IMR-90 (cell line): ENCODE results near the gene LRP1B. TPM values are rescaled to one million over a fixed set of nuclear protein-coding genes. Genes with fewer than 3 reads are reported as not detected.

ENCODE experiments used
- ATAC-seq: fragments of 200-7000 bp; cut with Tn5 transposase; 2 replicates; pipeline ENCODE4 v1.9.1; 2020; ENCODE audit warnings: low read depth, mild to moderate bottlenecking, moderate library complexity
- BruUV-seq: library from RNA; stranded (reverse); fragments of 400-500 nt; replicated peaks from 2 replicates; lab custom pipeline; 2021; lab: Mats Ljungman, UMichigan
- CTCF ChIA-PET: fragments of 300-600 bp; formaldehyde crosslinking; extraction: SDS; loops from one replicate; lab custom pipeline; 2021; ENCODE audit warnings: antibody characterized with exemption; lab: Yijun Ruan, JAX
- POLR2A ChIA-PET: fragments of 300-600 bp; sonication (Branson Sonifier 250); formaldehyde crosslinking; loops from one replicate; lab custom pipeline; 2022; ENCODE audit warnings: antibody characterized with exemption; ENCODE audit not compliant: unreplicated experiment; lab: Charles Lee
- DNase-seq: peaks from one replicate; pipeline ENCODE4 v3.0.0; 2013
- H2AFZ ChIP-seq: replicated peaks from 2 replicates; pipeline ENCODE3; 2013; ENCODE audit warnings: low read length, mild to moderate bottlenecking; ENCODE audit not compliant: poor library complexity
- H2AK5ac ChIP-seq: 2 replicates; pipeline ENCODE4 v1.6.1; 2013; ENCODE audit warnings: low read depth, low read length, inconsistent platforms
- H2AK9ac ChIP-seq: replicated peaks from 2 replicates; pipeline ENCODE3; 2013; ENCODE audit warnings: mild to moderate bottlenecking, low read depth, low read length, moderate library complexity; ENCODE audit not compliant: poor library complexity
- H2BK120ac ChIP-seq: 2 replicates; pipeline ENCODE4 v1.6.1; 2013; ENCODE audit warnings: low read depth, low read length, inconsistent platforms
- H2BK15ac ChIP-seq: 3 replicates; pipeline ENCODE4 v1.6.1; 2013; ENCODE audit warnings: low read depth, low read length, inconsistent platforms
- H2BK20ac ChIP-seq: 2 replicates; pipeline ENCODE4 v1.6.1; 2013; ENCODE audit warnings: low read depth, mild to moderate bottlenecking, inconsistent platforms, low read length, moderate library complexity
- H2BK5ac ChIP-seq: 2 replicates; pipeline ENCODE4 v1.6.1; 2013; ENCODE audit warnings: mild to moderate bottlenecking, low read depth, low read length, inconsistent platforms; ENCODE audit not compliant: poor library complexity, severe bottlenecking
- H3K14ac ChIP-seq: replicated peaks from 2 replicates; pipeline ENCODE4 v1.6.1; 2013; ENCODE audit warnings: low read depth, low read length, inconsistent platforms
- H3K18ac ChIP-seq: 2 replicates; pipeline ENCODE4 v1.6.1; 2013; ENCODE audit warnings: low read depth, low read length, control low read depth
- H3K23ac ChIP-seq: 2 replicates; pipeline ENCODE4 v1.6.1; 2013; ENCODE audit warnings: low read depth, low read length, inconsistent platforms
- H3K27ac ChIP-seq: 2 replicates; pipeline ENCODE4 v1.5.1; 2013; ENCODE audit warnings: mild to moderate bottlenecking, control low read depth, low read length; ENCODE audit not compliant: insufficient read depth
- H3K27me3 ChIP-seq: 2 replicates; pipeline ENCODE4 v1.6.1; 2013; ENCODE audit warnings: low read length; ENCODE audit not compliant: control insufficient read depth, insufficient read depth
- H3K36me3 ChIP-seq: 2 replicates; pipeline ENCODE4 v1.6.1; 2013; ENCODE audit warnings: low read length, mixed read lengths; ENCODE audit not compliant: control insufficient read depth, insufficient read depth
- H3K4ac ChIP-seq: 2 replicates; pipeline ENCODE4 v1.6.1; 2013; ENCODE audit warnings: low read depth, low read length, inconsistent platforms
- H3K4me1 ChIP-seq: 2 replicates; pipeline ENCODE4 v1.6.1; 2013; ENCODE audit warnings: low read length, mixed read lengths; ENCODE audit not compliant: control insufficient read depth, insufficient read depth
- H3K4me2 ChIP-seq: 2 replicates; pipeline ENCODE4 v1.6.1; 2013; ENCODE audit warnings: low read depth, mild to moderate bottlenecking, control low read depth, low read length, moderate library complexity
- H3K4me3 ChIP-seq: 2 replicates; pipeline ENCODE4 v1.5.1; 2013; ENCODE audit warnings: low read depth, mild to moderate bottlenecking, control low read depth, low read length, moderate library complexity; ENCODE audit not compliant: insufficient read depth
- H3K56ac ChIP-seq: 2 replicates; pipeline ENCODE4 v1.6.1; 2013; ENCODE audit warnings: low read length, inconsistent platforms; ENCODE audit not compliant: insufficient read depth; ENCODE audit errors: extremely low read depth
- H3K79me1 ChIP-seq, 2 experiments: 2 replicates each; pipeline ENCODE4 v1.6.1; 2013; ENCODE audit warnings: low read length in 2 of 2, inconsistent platforms in 1 of 2, low read depth in 1 of 2
- H3K9ac ChIP-seq: 2 replicates; pipeline ENCODE4 v1.6.1; 2013; ENCODE audit warnings: low read depth, low read length, control low read depth
- H3K9me1 ChIP-seq: 2 replicates; pipeline ENCODE4 v1.6.1; 2013; ENCODE audit warnings: low read length, inconsistent platforms; ENCODE audit not compliant: insufficient read depth
- H3K9me3 ChIP-seq: 2 replicates; pipeline ENCODE4 v1.6.1; 2013; ENCODE audit warnings: low read length; ENCODE audit not compliant: control insufficient read depth, insufficient read depth
- H4K20me1 ChIP-seq: 2 replicates; pipeline ENCODE4 v1.6.1; 2013; ENCODE audit warnings: low read length, inconsistent platforms; ENCODE audit not compliant: insufficient read depth
- H4K5ac ChIP-seq: 2 replicates; pipeline ENCODE4 v1.6.1; 2013; ENCODE audit warnings: mild to moderate bottlenecking, low read depth, low read length, control low read depth
- H4K8ac ChIP-seq, 2 experiments: 2 replicates each; pipeline ENCODE4 v1.6.1; 2013; ENCODE audit warnings: low read depth in 2 of 2, low read length in 2 of 2, control low read depth in 1 of 2, inconsistent platforms in 1 of 2
- H4K91ac ChIP-seq: 2 replicates; pipeline ENCODE4 v1.6.1; 2013; ENCODE audit warnings: low read depth, low read length, inconsistent platforms; ENCODE audit not compliant: insufficient read depth
- CEBPB ChIP-seq: IDR thresholded peaks from 2 replicates; pipeline ENCODE4 v1.6.1; 2012; ENCODE audit warnings: low read depth, low read length, improper control_type of control experiment
- CHD1 ChIP-seq: IDR thresholded peaks from 2 replicates; pipeline ENCODE4 v1.6.1; 2012; ENCODE audit warnings: low read depth, low read length, improper control_type of control experiment
- FOS ChIP-seq: fragments of 150-350 bp; IDR thresholded peaks from 2 replicates; pipeline ENCODE4 v1.6.1; 2016; ENCODE audit warnings: low read depth, low read length
- MAZ ChIP-seq: IDR thresholded peaks from 2 replicates; pipeline ENCODE4 v1.6.1; 2012; ENCODE audit warnings: low read depth, mild to moderate bottlenecking, low read length, improper control_type of control experiment, moderate library complexity, borderline replicate concordance
- MXI1 ChIP-seq: IDR thresholded peaks from 2 replicates; pipeline ENCODE4 v1.6.1; 2012; ENCODE audit warnings: low read depth, mild to moderate bottlenecking, low read length, moderate library complexity, borderline replicate concordance
- RAD21 ChIP-seq: IDR thresholded peaks from 2 replicates; pipeline ENCODE4 v1.6.1; 2012; ENCODE audit warnings: low read length, improper control_type of control experiment
- RCOR1 ChIP-seq: IDR thresholded peaks from 2 replicates; pipeline ENCODE4 v1.6.1; 2012; ENCODE audit warnings: mild to moderate bottlenecking, low read length, improper control_type of control experiment; ENCODE audit not compliant: insufficient replicate concordance
- SMC3 ChIP-seq: fragments of 150-350 bp; IDR thresholded peaks from 2 replicates; pipeline ENCODE4 v1.6.1; 2016; ENCODE audit warnings: low read depth, mild to moderate bottlenecking, antibody characterized with exemption, low read length, moderate library complexity
- WGBS, 2 experiments: methylation state at CpG; one replicate each; pipeline versions ENCODE4 v1.1.5 to v1.1.7; 2013; ENCODE audit warnings: missing lambda C conversion rate in 2 of 2; ENCODE audit not compliant: insufficient read length in 1 of 2; ENCODE audit errors: extremely low coverage in 2 of 2; 5-methylcytosine and 5-hydroxymethylcytosine counted together
- dilution Hi-C: fragments of 300-500 bp; cut with HindIII; formaldehyde crosslinking; loops from one replicate; pipeline ENCODE4 v1.14.3; 2018; ENCODE audit warnings: low sequenced_read_pairs; ENCODE audit not compliant: unreplicated experiment
- in situ Hi-C: fragments of 300-500 bp; cut with MboI; formaldehyde crosslinking; loops from 3 replicates; pipeline ENCODE4 v1.14.3; 2019; ENCODE audit warnings: low sequenced_read_pairs, inconsistent platforms, mixed read lengths
- intact Hi-C: fragments of 100-400 bp; cut with micrococcal nuclease; formaldehyde crosslinking; loops from 2 replicates; pipeline ENCODE4 v1.10.0; 2022
- polyA plus RNA-seq, 3 experiments: library from polyadenylated mRNA; depleted of rRNA; stranded (reverse); fragments of >200 nt; gene quantifications; 2 replicates each; pipeline ENCODE4 v1.2.3, GENCODE V29; 2012; ENCODE audit warnings: low replicate concordance in 1 of 3
- total RNA-seq: library from RNA; depleted of rRNA; stranded (reverse); fragments of >200 nt; gene quantifications from 2 replicates; pipeline ENCODE4 v1.2.3, GENCODE V29; 2012
- TF ChIP-seq, protein P1 (sequence below): fragments of 150-350 bp; IDR thresholded peaks from 2 replicates; pipeline ENCODE4 v1.6.1; 2016; ENCODE audit warnings: low read depth, mild to moderate bottlenecking, low read length, moderate library complexity, borderline replicate concordance
- TF ChIP-seq, protein P2 (sequence below): conservative IDR thresholded peaks from 2 replicates; pipeline ENCODE4 v1.5.1; 2012; ENCODE audit warnings: mild to moderate bottlenecking, low read depth, low read length, improper control_type of control experiment
- TF ChIP-seq, protein P3 (sequence below): fragments of 150-350 bp; IDR thresholded peaks from 2 replicates; pipeline ENCODE4 v1.6.1; 2017; ENCODE audit warnings: mild to moderate bottlenecking, antibody characterized with exemption, low read length, low read depth

The LRP1B gene
- total and polyA plus RNA-seq, 2 of the 4 experiments (the other 2 are of a cell fraction): under 0.01 to 0.02 TPM

DNA sequence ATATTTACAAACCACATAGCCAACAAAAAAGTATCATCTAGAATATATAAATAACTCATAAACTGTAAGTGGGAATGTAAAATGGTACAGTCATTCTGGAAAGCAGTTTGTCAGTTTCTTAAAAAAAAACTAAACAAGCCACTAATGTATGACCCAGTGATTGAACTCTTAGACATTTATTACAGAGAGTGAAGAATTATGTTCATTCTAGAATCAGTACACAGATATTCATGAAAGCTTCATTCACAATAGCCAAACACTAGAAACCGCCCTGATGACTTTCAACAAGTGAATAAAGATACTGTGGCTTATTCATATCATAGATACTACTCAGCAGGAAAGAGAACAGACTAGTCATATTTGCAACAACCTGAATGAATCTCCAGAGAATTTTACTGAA is 1541.5 kb downstream of the LRP1B start:
- Histone ChIP-seq H3K4me2 (no peak overlapping the region), H3K14ac (no peak overlapping the region), H3K23ac (no peak overlapping the region), H2AFZ (no peak overlapping the region), H3K9me3 (no peaks in the 10 kb centered on the region), H3K4me3 (no peak overlapping the region), H3K27ac (no peak overlapping the region), H3K36me3 (no peaks in the 10 kb centered on the region), H3K79me1 (no peaks in the 10 kb centered on the region), H2BK20ac (no peak overlapping the region), H4K5ac (no peak overlapping the region), H2AK5ac (no peak overlapping the region), H2BK120ac (no peak overlapping the region), H2BK5ac (no peak overlapping the region), H4K8ac (no peak overlapping the region), H3K27me3 (no peaks in the 10 kb centered on the region), H3K18ac (no peak overlapping the region), H3K9me1 (no peaks in the 10 kb centered on the region), H3K4me1 (no peaks in the 10 kb centered on the region), H4K20me1 (no peaks in the 10 kb centered on the region), H3K9ac (no peak overlapping the region), H3K4ac (no peak overlapping the region), H4K91ac (no peak overlapping the region), H2BK15ac (no peak overlapping the region), H2AK9ac (no peak overlapping the region), H3K56ac (no peak overlapping the region)
- WGBS, 2 experiments: no CpG with 5 or more reads among the region's 1 CpG
- POLR2A ChIA-PET: no interaction called here
- DNase-seq (no peak), ATAC-seq (no peak)
- intact Hi-C loops (loop anchor here (5.0 kb wide), 2 partner anchors 273 to 968 kb away; no protein-coding TSS in a partner anchor), dilution Hi-C loops (no loop called here), in situ Hi-C loops (no loop called here)
- CTCF ChIA-PET: no interaction called here
- TF ChIP-seq CHD1 (no peak), SMC3 (no peak), RCOR1 (no peak), FOS (no peak), CEBPB (no peak), MXI1 (no peak), MAZ (no peak), RAD21 (no peak)
- TF ChIP-seq, protein P1, sequence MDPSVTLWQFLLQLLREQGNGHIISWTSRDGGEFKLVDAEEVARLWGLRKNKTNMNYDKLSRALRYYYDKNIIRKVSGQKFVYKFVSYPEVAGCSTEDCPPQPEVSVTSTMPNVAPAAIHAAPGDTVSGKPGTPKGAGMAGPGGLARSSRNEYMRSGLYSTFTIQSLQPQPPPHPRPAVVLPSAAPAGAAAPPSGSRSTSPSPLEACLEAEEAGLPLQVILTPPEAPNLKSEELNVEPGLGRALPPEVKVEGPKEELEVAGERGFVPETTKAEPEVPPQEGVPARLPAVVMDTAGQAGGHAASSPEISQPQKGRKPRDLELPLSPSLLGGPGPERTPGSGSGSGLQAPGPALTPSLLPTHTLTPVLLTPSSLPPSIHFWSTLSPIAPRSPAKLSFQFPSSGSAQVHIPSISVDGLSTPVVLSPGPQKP: no peak
- TF ChIP-seq, protein P2, sequence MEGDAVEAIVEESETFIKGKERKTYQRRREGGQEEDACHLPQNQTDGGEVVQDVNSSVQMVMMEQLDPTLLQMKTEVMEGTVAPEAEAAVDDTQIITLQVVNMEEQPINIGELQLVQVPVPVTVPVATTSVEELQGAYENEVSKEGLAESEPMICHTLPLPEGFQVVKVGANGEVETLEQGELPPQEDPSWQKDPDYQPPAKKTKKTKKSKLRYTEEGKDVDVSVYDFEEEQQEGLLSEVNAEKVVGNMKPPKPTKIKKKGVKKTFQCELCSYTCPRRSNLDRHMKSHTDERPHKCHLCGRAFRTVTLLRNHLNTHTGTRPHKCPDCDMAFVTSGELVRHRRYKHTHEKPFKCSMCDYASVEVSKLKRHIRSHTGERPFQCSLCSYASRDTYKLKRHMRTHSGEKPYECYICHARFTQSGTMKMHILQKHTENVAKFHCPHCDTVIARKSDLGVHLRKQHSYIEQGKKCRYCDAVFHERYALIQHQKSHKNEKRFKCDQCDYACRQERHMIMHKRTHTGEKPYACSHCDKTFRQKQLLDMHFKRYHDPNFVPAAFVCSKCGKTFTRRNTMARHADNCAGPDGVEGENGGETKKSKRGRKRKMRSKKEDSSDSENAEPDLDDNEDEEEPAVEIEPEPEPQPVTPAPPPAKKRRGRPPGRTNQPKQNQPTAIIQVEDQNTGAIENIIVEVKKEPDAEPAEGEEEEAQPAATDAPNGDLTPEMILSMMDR: no peak
- TF ChIP-seq, protein P3, sequence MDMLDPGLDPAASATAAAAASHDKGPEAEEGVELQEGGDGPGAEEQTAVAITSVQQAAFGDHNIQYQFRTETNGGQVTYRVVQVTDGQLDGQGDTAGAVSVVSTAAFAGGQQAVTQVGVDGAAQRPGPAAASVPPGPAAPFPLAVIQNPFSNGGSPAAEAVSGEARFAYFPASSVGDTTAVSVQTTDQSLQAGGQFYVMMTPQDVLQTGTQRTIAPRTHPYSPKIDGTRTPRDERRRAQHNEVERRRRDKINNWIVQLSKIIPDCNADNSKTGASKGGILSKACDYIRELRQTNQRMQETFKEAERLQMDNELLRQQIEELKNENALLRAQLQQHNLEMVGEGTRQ: no peak
- no TSS peak for BruUV-seq
